HTERT RPE-1 (cell line): Measurements from ENCODE around the gene KCNH1.

Experiments
- in situ Hi-C: fragments of 300-500 bp; cut with MboI; formaldehyde crosslinking; loops from 4 replicates; pipeline ENCODE4 v1.14.3; 2020; ENCODE audit warnings: low sequenced_read_pairs

KCNH1 gene

GRCh38 chr1:210922666-210923065 is 211.3 kb downstream of the KCNH1 start:
- in situ Hi-C loops = no loop called here

- in situ Hi-C loops = no loop called here
Measured at GRCh38 chr1:210920716-210921694, 212.9 kb downstream of the KCNH1 start.

- in situ Hi-C loops = no loop called here
Measured at GRCh38 chr1:210920258-210920657, 213.7 kb downstream of the KCNH1 start.

- in situ Hi-C loops = no loop called here
Measured at GRCh38 chr1:210918893-210919292, 215.1 kb downstream of the KCNH1 start.

GRCh38 chr1:210917560-210918169 is 216.3 kb downstream of the KCNH1 start:
- in situ Hi-C loops = no loop called here

- in situ Hi-C loops = no loop called here
Measured at GRCh38 chr1:210916548-210916947, 217.4 kb downstream of the KCNH1 start.

- in situ Hi-C loops = no loop called here
Measured at GRCh38 chr1:210915890-210916507, 217.9 kb downstream of the KCNH1 start.

- in situ Hi-C loops = no loop called here
Measured at GRCh38 chr1:210912752-210913151, 221.2 kb downstream of the KCNH1 start.

- in situ Hi-C loops = no loop called here
Measured at GRCh38 chr1:210910020-210910575, 223.8 kb downstream of the KCNH1 start.

GRCh38 chr1:210908791-210909190 is 225.2 kb downstream of the KCNH1 start:
- in situ Hi-C loops = no loop called here

- in situ Hi-C loops = no loop called here
Measured at GRCh38 chr1:210908257-210908656, 225.7 kb downstream of the KCNH1 start.

- in situ Hi-C loops = no loop called here
Measured at GRCh38 chr1:210907251-210907805, 226.6 kb downstream of the KCNH1 start.

- in situ Hi-C loops = no loop called here
Measured at GRCh38 chr1:210905944-210906453, 227.9 kb downstream of the KCNH1 start.

GRCh38 chr1:210905365-210905904 is 228.5 kb downstream of the KCNH1 start:
- in situ Hi-C loops = no loop called here

- in situ Hi-C loops = no loop called here
Measured at GRCh38 chr1:210901981-210902770, 231.8 kb downstream of the KCNH1 start.

- in situ Hi-C loops = no loop called here
Measured at GRCh38 chr1:210900820-210901219, 233.1 kb downstream of the KCNH1 start.

GRCh38 chr1:210900079-210900478 is 233.9 kb downstream of the KCNH1 start:
- in situ Hi-C loops = no loop called here

- in situ Hi-C loops = no loop called here
Measured at GRCh38 chr1:210899676-210900075, 234.3 kb downstream of the KCNH1 start.

GRCh38 chr1:210898473-210898872 is 235.5 kb downstream of the KCNH1 start:
- in situ Hi-C loops = no loop called here

GRCh38 chr1:210883821-210884220 is 250.1 kb downstream of the KCNH1 start:
- in situ Hi-C loops = no loop called here
